Upper lobe of left lung (tissue), 4 donors: ENCODE data around the gene AP1S2.

Source experiments
- CTCF ChIP-seq, 6 experiments: fragments of 450-650 bp in 4 of 6; fragments of 200-600 bp in 2 of 6; sonication (generic) in 2 of 6; IDR thresholded peaks; one replicate each; pipeline ENCODE4 v1.5.1; 2016 to 2019; ENCODE audit warnings: antibody characterized with exemption in 6 of 6
- POLR2A ChIP-seq, 4 donors: fragments of 450-650 bp; IDR thresholded peaks; one replicate each; pipeline ENCODE4 v1.5.1; 2016 to 2017; ENCODE audit warnings: antibody characterized with exemption in 4 of 4, mild to moderate bottlenecking in 2 of 4
- POLR2AphosphoS5 ChIP-seq, 2 donors: sonication (generic); formaldehyde crosslinking; IDR thresholded peaks; one replicate each; pipeline ENCODE4 v1.5.1; 2017; ENCODE audit warnings: antibody characterized with exemption in 2 of 2

GRCh38 chrX:15864023-15864422, 9.4 kb upstream of the AP1S2 start:
- TF ChIP-seq POLR2A (IDR thresholded peaks at IDR 0.05) (no peak), CTCF (IDR thresholded peaks at IDR 0.05) (no peak), POLR2AphosphoS5 (IDR thresholded peaks at IDR 0.05) (no peak)
